ENCODE results near the gene NR5A2. TPM values are rescaled to one million over a fixed set of nuclear protein-coding genes. Genes with fewer than 3 reads are reported as not detected.

Gene NR5A2
- 1 to 10 TPM; 1.7 to 2.1 TPM for total RNA-seq
- long read RNA-seq, partial matches to known transcripts, result 1 of 5 reads
- long read RNA-seq, other reads (novel, unspliced or antisense), result 4 of 5 reads

DNA sequence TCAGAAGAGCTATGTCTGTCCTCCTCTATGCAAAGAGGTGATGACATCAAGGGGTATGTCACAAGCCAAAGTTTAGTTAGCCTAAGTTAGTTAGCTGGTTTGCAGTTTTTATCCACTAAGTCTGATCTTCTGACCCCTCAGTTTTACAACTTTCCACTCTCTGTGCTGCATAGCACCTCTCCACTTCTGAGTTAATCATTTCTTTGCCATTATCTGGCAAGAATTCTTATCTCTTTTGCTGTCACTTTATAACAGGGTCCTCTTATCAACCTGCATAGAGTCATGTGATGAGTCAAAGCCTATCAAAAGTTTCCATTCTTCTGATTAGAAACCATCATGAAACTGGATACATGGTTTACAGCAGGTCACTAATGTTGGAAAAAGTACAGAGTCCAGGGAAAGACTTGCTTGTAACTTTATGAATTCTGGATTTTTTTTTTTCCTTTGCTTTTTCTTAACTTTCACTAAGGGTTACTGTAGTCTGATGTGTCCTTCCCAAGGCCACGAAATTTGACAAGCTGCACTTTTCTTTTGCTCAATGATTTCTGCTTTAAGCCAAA lies at the start of gene NR5A2:
Gene NR5A2, plus strand, starts transcription at position 447 of the 560 bp plus-strand sequence. CDS start 138 bp downstream, outside the sequence.
- intact Hi-C loops (cut with DNase I), result no loop called here
- DNase-seq, result no peak
- no peak for ATAC-seq

GRCh38 chr1:199978408-199978940 lies 49.0 kb upstream of the NR5A2 start:
- ATAC-seq (no peak), DNase-seq (no peak)
- intact Hi-C loops (cut with DNase I), result no loop called here

DNA sequence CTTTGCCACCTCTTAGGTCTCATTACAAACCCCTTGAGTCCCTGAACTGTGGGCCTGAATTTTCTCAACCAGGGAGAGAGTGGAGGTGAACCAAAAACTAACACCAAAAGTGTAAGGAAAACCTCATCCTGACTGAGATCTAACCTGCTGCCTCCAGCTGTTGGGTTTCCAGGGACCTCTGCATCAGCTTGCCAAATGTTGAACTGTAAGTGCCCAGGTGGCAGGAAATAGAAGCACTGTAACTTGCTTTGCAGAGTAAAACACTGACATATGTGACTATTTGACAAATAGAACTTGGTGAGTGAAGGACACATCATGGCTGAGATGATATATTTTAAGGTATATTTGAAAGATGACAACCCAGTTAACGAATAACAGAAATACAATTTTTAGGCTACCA lies 48.4 kb upstream of the NR5A2 start:
- no peak for DNase-seq
- intact Hi-C loops (cut with DNase I), result no loop called here
- no peak for ATAC-seq

GRCh38 chr1:199981584-199981983 lies 45.9 kb upstream of the NR5A2 start:
- DNase-seq (no peak), ATAC-seq (no peak)
- intact Hi-C loops (cut with DNase I), result no loop called here

DNA sequence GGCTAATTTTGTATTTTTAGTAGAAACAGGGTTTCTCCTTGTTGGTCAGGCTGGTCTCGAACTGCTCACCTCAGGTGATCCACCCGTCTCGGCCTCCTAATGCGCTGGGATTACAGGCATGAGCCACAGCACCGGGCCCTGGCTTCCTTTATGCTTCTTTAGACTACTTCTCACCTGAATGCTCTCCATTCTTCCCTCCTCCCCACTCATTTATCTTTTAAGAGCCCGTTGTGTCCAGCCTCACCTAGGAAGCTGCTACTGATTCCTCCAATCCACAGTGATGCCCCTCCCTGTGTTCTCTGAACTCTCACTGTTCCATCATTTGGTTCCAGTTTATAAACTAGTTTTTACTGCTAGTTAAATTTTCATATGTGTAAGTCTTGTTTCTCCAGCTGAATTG lies 44.9 kb upstream of the NR5A2 start:
- intact Hi-C loops (cut with DNase I), result no loop called here
- ATAC-seq, result no peak
- no peak for DNase-seq

- intact Hi-C loops (cut with DNase I), result no loop called here
- DNase-seq, result no peak
- ATAC-seq, result no peak
These were observed 44.0 kb upstream of the NR5A2 start for GRCh38 chr1:199983531-199983930.

GRCh38 chr1:199995096-199995685 lies 32.3 kb upstream of the NR5A2 start:
- intact Hi-C loops (cut with DNase I), result no loop called here
- no peak for DNase-seq
- ATAC-seq, result no peak

- no peak for DNase-seq
- no peak for ATAC-seq
- intact Hi-C loops (cut with DNase I), result no loop called here
These were observed 22.3 kb upstream of the NR5A2 start for GRCh38 chr1:200005165-200005564.

DNA sequence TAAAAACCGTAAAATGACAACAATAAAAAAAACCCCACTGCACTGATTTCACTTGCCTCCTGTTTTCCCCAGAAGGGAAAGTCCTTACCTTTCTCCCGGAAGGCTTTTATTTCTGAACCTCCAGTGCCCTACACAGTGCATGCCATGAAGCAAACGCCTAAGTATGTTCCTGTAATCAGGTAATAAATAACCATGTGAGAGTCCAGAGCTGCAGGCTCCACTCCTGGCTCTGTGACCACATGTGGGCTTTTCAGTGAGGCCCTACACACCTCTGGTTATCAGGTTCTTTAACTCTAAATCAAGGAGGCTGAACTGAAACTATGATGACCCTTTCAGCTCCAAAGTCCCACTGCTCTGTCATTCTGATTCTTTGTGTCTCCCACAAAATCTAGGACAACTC lies 20.8 kb upstream of the NR5A2 start:
- DNase-seq (no peak), ATAC-seq (no peak)
- intact Hi-C loops (cut with DNase I), result no loop called here

GRCh38 chr1:200015811-200016210 lies 11.7 kb upstream of the NR5A2 start:
- DNase-seq (no peak), ATAC-seq (no peak)
- intact Hi-C loops (cut with DNase I), result no loop called here

GRCh38 chr1:200021577-200022238 lies 5.8 kb upstream of the NR5A2 start:
- no peak for ATAC-seq
- intact Hi-C loops (cut with DNase I), result no loop called here
- no peak for DNase-seq

DNA sequence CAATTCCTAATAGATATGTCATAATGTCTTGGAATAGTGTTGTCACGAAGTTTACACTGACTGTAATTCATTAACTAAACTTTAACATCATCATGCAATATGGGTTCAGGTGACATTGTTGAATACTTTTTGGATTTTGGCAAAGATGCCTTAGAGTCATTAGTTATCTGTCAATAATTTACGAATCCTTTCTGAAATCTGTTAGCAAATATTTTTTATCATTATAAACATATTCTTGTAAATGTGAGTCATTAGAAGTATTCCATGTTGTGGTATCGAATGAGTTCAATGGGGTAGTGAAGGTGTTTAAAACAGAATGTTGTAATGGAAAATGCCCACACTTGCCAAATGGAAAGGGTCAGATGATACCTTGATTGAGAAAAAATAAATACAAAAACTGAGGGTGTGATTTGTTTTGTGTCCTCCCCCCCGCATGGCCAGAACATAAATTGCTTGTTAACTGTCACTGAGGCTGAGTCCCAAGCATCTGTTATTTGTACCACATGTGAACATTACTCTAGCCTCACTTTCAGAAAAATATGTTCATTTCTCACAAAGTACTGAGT lies 5.2 kb upstream of the NR5A2 start:
- DNase-seq (no peak), ATAC-seq (no peak)
- intact Hi-C loops (cut with DNase I), result no loop called here

GRCh38 chr1:200028586-200029034 lies 1.1 kb downstream of the NR5A2 start:
- ATAC-seq (no peak), DNase-seq (no peak)
- intact Hi-C loops (cut with DNase I), result no loop called here

DNA sequence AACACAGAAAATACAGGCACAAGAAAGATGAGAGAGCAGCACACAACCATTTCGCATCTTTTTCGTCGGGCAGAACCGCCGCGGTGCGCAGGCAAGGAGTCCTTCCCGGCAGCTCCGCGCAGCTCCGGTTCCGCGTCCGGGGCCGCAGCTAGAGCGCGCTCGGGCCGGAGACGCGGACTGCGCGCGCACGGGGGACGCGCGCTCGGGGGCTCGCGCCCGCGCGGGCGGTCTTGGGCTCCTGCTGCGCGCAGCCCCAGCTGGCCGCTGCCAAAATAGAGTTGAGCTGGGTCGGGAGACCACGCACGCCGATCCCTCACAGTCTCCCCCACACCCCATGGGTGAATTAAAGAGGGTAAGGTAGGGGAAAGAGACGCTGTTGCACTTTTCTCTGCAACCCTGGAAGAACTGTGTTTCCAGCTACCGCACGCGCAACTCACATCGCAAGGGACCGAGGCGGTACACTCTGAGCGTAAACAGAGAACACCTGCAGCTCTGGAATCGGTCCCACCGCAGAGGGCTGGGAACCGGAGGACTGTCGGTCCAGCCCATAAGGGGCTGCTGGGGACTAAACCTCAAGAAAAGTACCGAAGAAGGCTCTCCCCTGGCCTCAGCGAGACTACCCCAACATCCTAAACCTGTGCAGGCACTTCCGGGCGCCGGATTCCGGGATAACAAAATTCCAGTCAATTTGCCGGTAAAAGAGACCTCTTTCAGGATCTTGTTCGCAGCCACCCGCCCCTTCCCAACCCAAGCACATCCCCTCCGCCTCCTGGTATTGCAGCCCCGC lies 1.7 kb downstream of the NR5A2 start:
- intact Hi-C loops (cut with DNase I), result no loop called here
- ATAC-seq, result peak; percentile 80 to 86
- peak; percentile 48 for DNase-seq

DNA sequence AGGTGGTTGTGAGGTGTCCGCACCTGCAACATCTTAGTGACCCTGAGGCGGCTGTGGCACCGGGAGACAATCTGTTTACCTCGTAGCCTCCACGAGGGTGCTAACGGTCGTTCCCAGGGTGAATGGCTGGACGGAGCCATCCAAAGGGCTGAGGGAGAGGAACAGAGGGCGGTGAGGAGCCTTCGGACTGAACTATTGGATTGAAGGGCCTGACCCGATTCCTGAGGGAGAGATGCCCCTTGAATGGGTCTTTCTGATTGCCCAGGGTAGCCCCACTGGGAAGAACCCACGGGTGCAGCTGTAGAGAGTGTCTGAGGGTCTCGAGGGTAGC lies 2.3 kb downstream of the NR5A2 start:
- intact Hi-C loops (cut with DNase I), result no loop called here
- ATAC-seq (no peak), DNase-seq (no peak)

GRCh38 chr1:200030791-200031190 lies 3.3 kb downstream of the NR5A2 start:
- no peak for ATAC-seq
- no peak for DNase-seq
- intact Hi-C loops (cut with DNase I), result no loop called here

DNA sequence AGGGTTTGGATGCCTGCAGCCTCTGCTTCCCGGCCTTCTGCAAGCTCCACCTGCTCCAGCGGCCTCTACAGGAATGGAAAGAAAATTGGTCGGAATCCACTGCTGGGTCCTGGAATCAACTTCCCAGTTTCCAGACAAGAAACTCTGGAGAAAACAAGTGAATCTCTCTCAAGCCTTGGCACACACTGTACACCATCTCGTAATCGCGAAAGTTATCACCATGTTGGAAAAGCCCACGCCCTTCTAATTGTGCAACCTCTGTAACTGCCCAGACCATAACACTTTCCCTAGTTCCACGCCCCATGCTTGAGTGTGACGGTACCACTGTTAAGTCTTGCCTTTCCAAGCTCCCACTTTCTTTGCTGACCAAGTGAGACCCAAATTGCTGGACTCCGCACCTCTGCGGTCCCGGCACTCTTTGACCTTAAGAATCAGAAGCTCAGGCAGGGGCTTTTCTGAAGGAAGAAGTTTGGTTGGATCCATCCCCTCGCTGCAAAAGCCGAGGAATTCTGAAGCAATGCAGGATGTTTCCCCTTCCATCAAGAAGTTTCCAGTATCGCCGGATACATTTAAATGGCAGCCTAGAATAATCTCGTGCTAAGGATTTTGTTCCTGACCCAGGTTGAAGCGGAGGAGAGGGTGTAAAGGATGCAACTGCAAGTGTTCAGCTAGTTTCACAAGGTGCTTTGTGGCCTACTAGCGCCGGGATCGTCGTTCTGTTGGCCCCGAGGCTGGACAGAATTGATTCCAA lies 6.2 kb downstream of the NR5A2 start:
- ATAC-seq, result peak in 1 of 2 donors; percentile 72
- DNase-seq, result no peak
- intact Hi-C loops (cut with DNase I), result no loop called here

- intact Hi-C loops (cut with DNase I), result no loop called here
- ATAC-seq, result no peak
- no peak for DNase-seq
These were observed 6.7 kb downstream of the NR5A2 start for GRCh38 chr1:200034262-200034557.

GRCh38 chr1:200034761-200035396 lies 7.4 kb downstream of the NR5A2 start:
- no peak for DNase-seq
- intact Hi-C loops (cut with DNase I), result no loop called here
- no peak for ATAC-seq
